ENCODE data around the gene CRPPA.
"Not testable (repeated sequence)": the region's sequence is repeated elsewhere in the genome, so short reads cannot be mapped to it uniquely, and the experiment has no call there.

Gene CRPPA

DNA sequence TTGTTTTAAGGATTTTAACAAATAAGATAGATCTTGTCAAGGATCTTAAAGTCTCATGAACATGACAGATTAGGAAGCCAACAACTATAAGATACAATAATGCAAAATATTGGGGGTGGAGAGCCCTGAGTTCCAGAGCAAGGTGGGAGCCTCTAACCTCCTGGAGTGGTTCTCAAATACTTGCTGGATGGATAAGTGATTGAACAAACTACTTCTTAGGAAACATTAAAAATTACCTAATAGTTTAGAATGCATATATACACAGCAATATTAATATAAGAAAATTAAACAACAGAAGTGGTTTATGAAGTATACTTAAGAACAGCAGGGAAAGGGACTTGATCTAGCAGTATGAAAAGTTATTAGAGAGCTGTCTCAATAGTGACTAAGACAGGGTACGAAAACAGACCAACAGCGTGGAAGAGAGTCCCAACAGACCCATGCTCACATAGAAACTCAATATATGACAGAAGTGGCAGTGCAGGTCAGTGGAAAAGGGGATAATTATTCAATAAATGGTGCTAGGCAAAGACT, 28.3 kb downstream of the CRPPA start:
- TF ChIP-seq, protein P1, sequence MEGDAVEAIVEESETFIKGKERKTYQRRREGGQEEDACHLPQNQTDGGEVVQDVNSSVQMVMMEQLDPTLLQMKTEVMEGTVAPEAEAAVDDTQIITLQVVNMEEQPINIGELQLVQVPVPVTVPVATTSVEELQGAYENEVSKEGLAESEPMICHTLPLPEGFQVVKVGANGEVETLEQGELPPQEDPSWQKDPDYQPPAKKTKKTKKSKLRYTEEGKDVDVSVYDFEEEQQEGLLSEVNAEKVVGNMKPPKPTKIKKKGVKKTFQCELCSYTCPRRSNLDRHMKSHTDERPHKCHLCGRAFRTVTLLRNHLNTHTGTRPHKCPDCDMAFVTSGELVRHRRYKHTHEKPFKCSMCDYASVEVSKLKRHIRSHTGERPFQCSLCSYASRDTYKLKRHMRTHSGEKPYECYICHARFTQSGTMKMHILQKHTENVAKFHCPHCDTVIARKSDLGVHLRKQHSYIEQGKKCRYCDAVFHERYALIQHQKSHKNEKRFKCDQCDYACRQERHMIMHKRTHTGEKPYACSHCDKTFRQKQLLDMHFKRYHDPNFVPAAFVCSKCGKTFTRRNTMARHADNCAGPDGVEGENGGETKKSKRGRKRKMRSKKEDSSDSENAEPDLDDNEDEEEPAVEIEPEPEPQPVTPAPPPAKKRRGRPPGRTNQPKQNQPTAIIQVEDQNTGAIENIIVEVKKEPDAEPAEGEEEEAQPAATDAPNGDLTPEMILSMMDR (IDR thresholded peaks at IDR 0.05; ENCODE audit: low read depth, low read length), result no peak
- in situ Hi-C loops (cut with HindIII; ENCODE audit: low sequenced_read_pairs), result no loop called here
- DNase-seq (ENCODE audit: low read depth, low spot score), result no peak
- H3K4me3 ChIP-seq (ENCODE audit: low read depth, low read length), result no peak overlapping the region

DNA sequence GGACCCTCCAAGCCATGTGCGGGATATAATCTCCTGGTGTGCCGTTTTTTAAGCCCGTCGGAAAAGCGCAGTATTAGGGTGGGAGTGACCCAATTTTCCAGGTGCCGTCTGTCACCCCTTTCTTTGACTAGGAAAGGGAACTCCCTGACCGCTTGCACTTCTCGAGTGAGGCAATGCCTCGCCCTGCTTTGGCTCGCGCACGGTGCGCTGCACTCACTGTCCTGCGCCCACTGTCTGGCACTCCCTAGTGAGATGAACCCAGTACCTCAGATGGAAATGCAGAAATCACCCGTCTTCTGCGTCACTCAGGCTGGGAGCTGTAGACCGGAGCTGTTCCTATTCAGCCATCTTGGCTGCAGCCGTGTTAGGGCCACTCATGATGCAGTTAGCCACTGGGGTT, 37.6 kb downstream of the CRPPA start:
- DNase-seq (ENCODE audit: low read depth, low spot score); H3K4me3 ChIP-seq (ENCODE audit: low read depth, low read length); in situ Hi-C loops (cut with HindIII; ENCODE audit: low sequenced_read_pairs): not testable (repeated sequence)

DNA sequence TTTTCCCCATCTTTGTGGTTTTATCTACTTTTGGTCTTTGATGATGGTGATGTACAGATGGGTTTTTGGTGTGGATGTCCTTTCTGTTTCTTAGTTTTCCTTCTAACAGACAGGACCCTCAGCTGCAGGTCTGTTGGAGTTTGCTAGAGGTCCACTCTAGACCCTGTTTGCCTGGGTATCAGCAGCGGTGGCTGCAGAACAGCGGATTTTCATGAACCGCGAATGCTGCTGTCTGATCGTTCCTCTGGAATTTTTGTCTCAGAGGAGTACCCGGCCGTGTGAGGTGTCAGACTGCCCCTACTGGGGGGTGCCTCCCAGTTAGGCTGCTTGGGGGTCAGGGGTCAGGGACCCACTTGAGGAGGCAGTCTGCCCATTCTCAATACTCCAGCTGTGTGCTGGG, 38.2 kb downstream of the CRPPA start:
- in situ Hi-C loops (cut with HindIII; ENCODE audit: low sequenced_read_pairs); H3K4me3 ChIP-seq (ENCODE audit: low read depth, low read length); DNase-seq (ENCODE audit: low read depth, low spot score): not testable (repeated sequence)

All from astrocyte of the spinal cord (primary cell).